NCI-H82 treated with DMSO at 0.1 percent for 48 hours (cell line): ENCODE data around the gene CCL4L2.
"Not testable (repeated sequence)": the region's sequence is repeated elsewhere in the genome, so short reads cannot be mapped to it uniquely, and the experiment has no call there.

Experiments used
- DNase-seq: peaks from one replicate; lab custom pipeline; 2025; ENCODE audit not compliant: unreplicated experiment; lab: John Stamatoyannopoulos, UW

The CCL4L2 gene

GRCh38 chr17:36210439-36211211, at the start of gene CCL4L2:
Gene CCL4L2, plus strand, starts transcription at chr17:36211063.
- DNase-seq: not testable (repeated sequence)

DNA sequence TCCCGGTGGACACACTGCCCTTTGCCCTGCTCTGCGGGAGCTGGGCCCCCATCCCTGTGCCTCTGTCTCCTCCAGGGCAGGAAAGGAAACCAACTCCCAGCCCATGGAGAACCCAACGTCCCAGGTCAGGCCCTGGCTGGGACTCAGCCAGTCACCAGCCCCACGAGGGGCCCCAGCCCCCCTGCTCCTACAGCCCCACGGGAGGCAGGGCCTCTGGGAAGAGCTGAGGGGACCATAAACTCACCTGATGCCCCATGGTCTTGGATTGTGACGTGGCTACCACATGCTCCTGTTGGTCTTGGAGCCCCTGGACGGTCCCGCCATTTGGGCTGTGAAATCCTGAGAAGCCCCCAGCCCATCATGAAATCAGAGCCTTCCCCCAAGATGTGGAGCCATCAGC, 42.0 kb upstream of the CCL4L2 start:
- not testable (repeated sequence) for DNase-seq

DNA sequence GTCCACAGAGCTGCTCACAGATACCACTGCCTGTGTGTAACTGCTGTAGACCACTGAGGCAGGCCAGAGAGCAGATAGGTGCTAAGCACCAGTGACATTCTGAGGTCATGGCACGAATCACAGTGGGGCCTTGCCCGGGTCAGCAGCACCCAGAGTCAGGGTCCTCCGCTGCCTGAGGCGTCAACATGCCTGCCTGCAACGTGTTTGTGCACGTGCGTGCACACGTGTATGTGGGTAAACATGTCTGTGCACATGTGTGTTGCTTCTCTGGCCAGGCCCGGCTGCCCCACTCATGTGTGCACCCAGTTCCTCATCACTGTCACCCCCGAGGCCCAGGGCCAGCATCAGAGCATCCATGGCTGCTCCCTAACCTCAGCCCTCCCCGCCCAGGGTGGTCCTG, 34.3 kb upstream of the CCL4L2 start, which contains the start of gene TBC1D3B:
Gene TBC1D3B (minus strand): TSS at position 101 of the 400 bp plus-strand sequence. CDS start 1,586 bp downstream, outside the sequence.
- not testable (repeated sequence) for DNase-seq

DNA sequence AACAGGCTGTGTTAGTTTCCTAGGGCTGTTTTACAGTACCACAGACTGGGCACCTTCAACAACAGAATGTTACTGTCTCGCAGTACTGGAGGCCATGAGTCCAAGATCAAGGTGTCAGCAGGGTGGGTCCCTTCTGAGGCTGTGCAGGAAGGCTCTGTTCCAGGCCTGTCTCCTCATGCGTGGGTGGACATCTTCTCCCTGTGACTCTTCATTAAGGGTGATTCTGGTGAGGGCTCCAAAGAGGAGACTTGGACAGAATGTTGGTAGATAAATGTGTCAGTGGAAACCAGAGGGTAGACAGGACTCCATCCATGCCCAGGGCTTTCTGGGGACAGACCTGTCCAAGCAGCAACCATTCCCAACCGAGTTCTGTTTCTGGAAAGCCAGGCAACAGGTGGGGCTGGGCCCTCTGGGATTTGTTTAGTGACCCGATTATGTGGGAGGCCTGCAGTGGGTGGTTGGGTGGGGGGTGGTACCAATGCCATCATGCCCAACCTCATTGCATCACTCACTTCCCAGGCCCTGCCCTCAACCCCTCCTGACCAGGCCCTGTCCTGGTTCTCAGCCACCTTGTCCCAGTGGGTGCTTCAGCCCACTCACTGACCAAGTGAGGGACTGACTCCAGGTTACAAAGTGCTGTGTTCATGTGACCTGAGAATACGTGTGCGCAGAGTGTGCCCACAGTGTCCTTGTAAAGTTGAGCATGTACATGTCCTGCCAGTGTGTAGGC, 29.3 kb upstream of the CCL4L2 start:
- not testable (repeated sequence) for DNase-seq

DNA sequence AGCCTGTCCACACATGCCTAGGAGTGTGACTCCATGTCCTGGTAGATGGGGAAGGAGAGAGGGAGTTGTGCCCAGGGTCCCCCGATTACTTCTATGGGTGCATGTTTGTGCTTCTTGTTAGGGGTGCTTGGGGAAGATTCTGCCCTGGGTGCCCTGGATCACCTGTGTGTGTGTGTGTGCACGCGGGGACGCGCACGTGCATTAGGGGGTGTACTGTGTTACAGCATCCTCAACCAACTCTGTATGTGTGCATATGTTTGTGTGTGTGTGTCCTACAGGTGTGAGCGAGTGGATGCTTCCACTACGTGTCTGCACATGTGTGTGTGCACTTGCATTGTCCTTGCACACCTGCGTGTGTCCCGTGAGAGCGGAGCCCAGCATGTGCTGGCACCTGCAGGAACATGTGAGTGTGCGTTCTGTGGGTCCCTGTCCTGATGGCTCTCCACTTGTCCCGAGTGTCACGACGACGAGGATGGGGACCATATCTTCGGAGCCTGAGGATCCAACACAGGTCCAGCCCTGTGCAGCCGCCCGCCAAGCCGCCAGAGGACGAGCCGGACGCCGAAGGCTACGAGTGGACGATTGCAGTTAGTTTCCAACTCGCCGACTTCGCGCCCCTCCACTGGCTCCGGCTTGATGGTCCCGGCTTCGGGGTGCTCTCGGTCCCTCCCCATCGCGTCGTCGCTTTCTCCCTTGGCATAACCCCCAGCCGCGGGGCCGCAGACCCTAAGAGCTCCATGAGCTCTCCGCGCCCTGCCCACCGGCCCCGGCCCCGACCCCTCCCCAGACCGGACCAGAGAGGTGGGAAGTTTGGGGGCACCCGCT, 28.5 kb upstream of the CCL4L2 start:
- DNase-seq: no peak

- DNase-seq: no peak
Measured at GRCh38 chr17:36183001-36183971, 27.6 kb upstream of the CCL4L2 start.

DNA sequence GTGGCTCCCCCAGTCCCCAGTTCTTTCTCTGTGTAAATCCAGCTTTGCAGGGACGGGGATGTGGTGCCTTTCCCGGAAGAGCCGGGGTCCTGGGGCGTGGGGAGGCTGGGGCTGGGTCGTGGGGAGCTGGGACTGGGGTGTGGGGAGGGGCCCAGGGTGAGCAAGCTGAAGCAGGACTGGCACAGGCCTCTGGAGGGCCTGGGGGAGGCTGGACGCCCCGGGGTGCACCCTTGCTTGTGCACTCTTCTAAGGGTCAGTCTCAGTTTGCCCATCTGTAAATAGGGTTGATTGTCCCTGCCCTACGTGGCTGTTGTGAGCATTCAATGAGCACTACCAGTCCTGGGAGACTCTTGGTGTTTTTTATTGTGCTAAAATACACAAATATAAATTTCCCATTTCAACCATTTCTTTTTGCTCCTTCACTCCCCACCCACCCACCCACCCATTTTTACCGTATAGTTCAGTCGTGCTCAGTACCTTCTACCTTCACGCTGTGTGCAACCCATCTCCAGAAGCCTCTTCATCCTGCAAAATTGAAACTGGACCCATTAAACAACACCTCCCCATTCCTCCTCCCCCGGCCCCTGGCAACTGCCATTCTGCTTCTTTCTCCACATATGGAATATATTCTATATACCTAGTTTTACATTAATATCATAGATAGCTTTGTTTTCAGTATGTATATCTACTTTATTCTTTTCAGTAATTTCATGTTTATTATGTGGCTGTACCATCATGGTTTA, 26.7 kb upstream of the CCL4L2 start:
- no peak for DNase-seq

- DNase-seq: no peak
Measured at GRCh38 chr17:36185416-36185815, 25.4 kb upstream of the CCL4L2 start.

- not testable (repeated sequence) for DNase-seq
Measured at GRCh38 chr17:36186810-36187763, 23.8 kb upstream of the CCL4L2 start.

DNA sequence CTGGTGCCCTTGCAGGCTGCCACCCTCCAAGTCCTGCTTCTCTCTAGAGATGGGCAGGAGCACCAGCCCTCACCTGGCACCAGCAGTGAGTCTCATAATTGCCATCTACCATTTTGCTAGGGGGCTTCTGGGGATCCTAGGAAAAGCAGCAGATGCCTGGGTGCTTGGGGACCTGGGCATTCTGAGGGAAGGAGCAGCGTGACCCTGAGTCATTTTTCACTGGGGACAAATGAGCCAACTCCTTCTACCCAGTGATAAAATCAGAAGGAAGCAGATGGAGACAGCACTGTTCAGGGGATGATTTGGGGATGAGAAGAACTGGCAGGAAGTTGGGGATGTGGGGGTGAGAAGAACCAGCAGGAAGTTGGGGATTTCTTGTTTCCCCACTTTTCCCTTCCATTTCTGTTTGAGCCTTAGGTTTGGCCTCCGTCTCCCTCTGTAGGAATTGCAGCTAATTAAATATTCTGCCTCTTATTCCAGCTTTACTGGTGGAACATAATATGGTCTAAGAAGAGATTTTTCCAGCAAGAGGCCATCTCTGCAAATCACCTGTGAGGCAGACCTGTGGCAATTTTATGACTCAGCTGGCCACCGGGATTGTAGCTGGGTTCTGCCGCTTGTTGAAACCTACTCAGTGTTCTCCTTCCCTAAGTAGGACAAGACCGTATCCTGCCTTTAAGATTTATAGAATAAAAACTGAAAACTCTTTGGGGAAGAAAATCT, 22.8 kb upstream of the CCL4L2 start:
- DNase-seq: not testable (repeated sequence)

DNA sequence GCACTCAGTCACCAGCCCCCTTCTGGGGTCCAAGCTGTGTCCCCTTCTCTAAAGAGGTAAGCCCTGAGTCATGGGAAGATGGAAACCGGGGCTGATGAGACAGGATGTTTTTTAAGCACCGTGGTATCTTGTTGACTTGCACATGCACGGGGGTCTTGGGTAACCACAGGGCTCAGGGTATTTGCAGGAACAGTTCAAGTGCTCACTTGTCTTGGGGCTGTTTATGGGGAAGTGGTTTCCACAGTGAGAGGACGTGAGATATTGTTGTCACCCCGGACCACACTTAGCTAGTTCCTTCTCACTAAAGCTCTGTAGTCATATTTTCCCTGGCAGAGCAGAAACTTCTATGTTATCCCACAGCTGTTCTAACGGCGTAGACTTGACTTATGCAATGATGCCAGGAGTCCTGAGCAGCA, 22.0 kb upstream of the CCL4L2 start:
- no peak for DNase-seq

GRCh38 chr17:36189993-36190392, 20.9 kb upstream of the CCL4L2 start:
- DNase-seq: not testable (repeated sequence)

GRCh38 chr17:36190549-36191330, 20.1 kb upstream of the CCL4L2 start:
- DNase-seq: not testable (repeated sequence)

- DNase-seq: no peak
Measured at GRCh38 chr17:36193216-36193775, 17.6 kb upstream of the CCL4L2 start.

- DNase-seq: not testable (repeated sequence)
Measured at GRCh38 chr17:36194147-36194831, 16.6 kb upstream of the CCL4L2 start.
